Stimulated activated CD8-positive, alpha-beta memory T cell treated with anti-CD3 and anti-CD28 coated beads, Interleukin-15, amount 100 ng/mL, for 1 hour (primary cell): ENCODE results near the gene STARD3.

Source experiments
- DNase-seq: peaks from one replicate; pipeline ENCODE4 v3.0.0-alpha.2; 2020; ENCODE audit warnings: low read depth

Gene STARD3

GRCh38 chr17:39621523-39622379 is 15.2 kb upstream of the STARD3 start:
- peak; percentile 85 for DNase-seq

- no peak for DNase-seq
Observed at GRCh38 chr17:39622380-39623006, 14.5 kb upstream of the STARD3 start.

GRCh38 chr17:39623356-39623950 is 13.5 kb upstream of the STARD3 start:
- peak; percentile 81 for DNase-seq

- DNase-seq, result no peak
Observed at GRCh38 chr17:39624313-39624712, 12.6 kb upstream of the STARD3 start.

GRCh38 chr17:39625198-39625785 is 11.7 kb upstream of the STARD3 start:
- no peak for DNase-seq

GRCh38 chr17:39626171-39627046 is 10.5 kb upstream of the STARD3 start, which contains the start of gene PPP1R1B:
Gene PPP1R1B, plus strand, starts transcription at chr17:39626952. Its CDS starts 441 bp downstream, at chr17:39627393.
- DNase-seq, result no peak

GRCh38 chr17:39627047-39627711 is 9.8 kb upstream of the STARD3 start:
- no peak for DNase-seq

- DNase-seq, result no peak
Observed at GRCh38 chr17:39627712-39628516, 9.0 kb upstream of the STARD3 start.

- DNase-seq, result no peak
Observed at GRCh38 chr17:39628655-39629493, 8.1 kb upstream of the STARD3 start.

- DNase-seq, result no peak
Observed at GRCh38 chr17:39629494-39629880, 7.5 kb upstream of the STARD3 start.

- no peak for DNase-seq
Observed at GRCh38 chr17:39629898-39630297, 7.0 kb upstream of the STARD3 start.

- DNase-seq, result no peak
Observed at GRCh38 chr17:39631403-39631802, 5.5 kb upstream of the STARD3 start.

- no peak for DNase-seq
Observed at GRCh38 chr17:39632153-39632941, 4.6 kb upstream of the STARD3 start.

- no peak for DNase-seq
Observed at GRCh38 chr17:39633570-39634183, 3.3 kb upstream of the STARD3 start.

- DNase-seq, result no peak
Observed at GRCh38 chr17:39634384-39634871, 2.5 kb upstream of the STARD3 start.

GRCh38 chr17:39635614-39636176 is 1.2 kb upstream of the STARD3 start:
- DNase-seq, result no peak

GRCh38 chr17:39636587-39636926 is 387 bp upstream of the STARD3 start:
- DNase-seq, result no peak

- DNase-seq, result no peak
Observed at GRCh38 chr17:39638317-39638716, 1.4 kb downstream of the STARD3 start.
